GM15510 (cell line): ENCODE results near the gene SIAH2.

Experiments used
- POLR2A ChIP-seq: IDR thresholded peaks from 3 replicates; pipeline ENCODE4 v1.6.1; 2011; ENCODE audit warnings: borderline replicate concordance; ENCODE audit not compliant: insufficient read length; ENCODE audit errors: extremely low read depth

SIAH2 gene

DNA sequence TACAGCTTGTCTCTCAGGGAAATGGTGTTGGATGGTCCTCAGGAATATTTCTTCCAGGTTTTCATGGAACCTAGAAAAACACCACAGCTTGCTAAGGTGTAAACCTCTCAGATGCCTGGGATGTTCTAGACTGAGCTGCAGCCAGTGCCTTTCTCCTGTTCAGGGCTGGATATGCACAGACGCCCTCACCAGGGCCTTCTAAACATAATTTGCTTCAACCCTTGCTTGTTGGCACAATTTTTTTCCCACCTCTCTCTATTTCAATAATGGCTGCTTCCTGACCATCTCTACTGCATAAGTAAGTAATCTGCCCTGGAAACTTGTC lies 28.2 kb downstream of the SIAH2 start:
- TF ChIP-seq POLR2A = no peak

GRCh38 chr3:150733936-150734794 lies 28.8 kb downstream of the SIAH2 start:
- no peak for TF ChIP-seq POLR2A

- TF ChIP-seq POLR2A = no peak
Observed at GRCh38 chr3:150733373-150733935, 29.5 kb downstream of the SIAH2 start.

- no peak for TF ChIP-seq POLR2A
Observed at GRCh38 chr3:150729682-150730360, 33.1 kb downstream of the SIAH2 start.

DNA sequence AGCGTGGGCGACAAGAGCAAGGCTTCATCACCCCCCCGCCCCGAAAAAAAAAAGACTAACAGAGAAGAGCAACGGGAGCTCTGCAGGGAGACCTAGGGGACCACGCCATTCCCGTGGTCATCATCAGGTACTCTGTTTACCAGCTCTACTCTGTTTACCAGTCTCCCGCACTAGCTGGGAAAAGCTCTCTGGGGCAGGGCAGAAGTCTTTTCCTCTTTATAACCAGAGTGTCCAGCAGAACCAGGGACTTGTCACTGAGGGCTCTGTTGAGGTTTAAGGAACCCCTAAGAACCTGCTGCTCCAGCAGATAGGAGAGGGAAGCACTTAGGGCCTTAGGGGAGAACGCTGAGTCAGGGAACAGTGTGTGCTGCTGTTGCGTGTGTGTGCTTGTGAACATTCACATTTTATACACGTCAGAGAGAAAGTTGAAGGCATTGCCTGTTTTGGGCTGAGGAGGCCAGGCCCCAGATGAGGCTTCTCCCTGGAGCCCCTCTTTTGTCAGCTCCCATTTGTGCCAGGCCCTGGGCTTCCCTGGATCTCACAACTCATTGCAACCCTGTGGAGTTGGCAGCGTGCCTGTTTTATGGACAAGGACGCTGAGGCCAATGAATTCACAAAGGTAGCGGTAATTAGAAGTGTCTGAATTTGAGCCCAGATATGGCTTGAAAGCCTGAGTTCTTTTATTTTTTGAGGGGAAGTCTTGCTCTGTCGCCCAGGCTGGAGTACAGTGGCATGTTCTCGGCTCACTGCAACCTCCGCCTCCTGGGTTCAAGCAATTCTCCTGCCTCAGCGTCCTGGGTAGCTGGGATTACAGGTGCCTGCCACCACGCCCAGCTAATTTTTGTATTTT lies 35.1 kb downstream of the SIAH2 start:
- TF ChIP-seq POLR2A = no peak

GRCh38 chr3:150725548-150725947 lies 37.4 kb downstream of the SIAH2 start:
- no peak for TF ChIP-seq POLR2A

- no peak for TF ChIP-seq POLR2A
Observed at GRCh38 chr3:150723946-150724345, 39.0 kb downstream of the SIAH2 start.

DNA sequence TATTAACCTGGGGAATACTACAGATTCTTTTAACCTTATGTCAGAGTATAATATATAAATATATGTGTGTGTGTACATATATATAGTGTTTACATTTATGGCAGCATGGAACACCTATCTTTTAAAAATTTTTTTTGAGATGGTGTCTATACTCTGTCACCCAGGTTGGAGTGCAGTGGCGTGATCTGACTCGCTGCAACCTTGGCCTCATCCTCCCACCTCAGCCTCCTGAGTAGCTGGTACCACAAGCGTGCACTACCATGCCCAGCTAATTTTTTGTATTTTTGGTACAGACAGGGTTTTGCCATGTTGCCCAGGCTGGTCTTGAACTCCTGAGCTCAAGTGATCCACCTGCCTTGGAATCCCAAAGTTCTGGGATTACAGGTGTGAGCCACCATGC lies 40.7 kb downstream of the SIAH2 start:
- TF ChIP-seq POLR2A = no peak

DNA sequence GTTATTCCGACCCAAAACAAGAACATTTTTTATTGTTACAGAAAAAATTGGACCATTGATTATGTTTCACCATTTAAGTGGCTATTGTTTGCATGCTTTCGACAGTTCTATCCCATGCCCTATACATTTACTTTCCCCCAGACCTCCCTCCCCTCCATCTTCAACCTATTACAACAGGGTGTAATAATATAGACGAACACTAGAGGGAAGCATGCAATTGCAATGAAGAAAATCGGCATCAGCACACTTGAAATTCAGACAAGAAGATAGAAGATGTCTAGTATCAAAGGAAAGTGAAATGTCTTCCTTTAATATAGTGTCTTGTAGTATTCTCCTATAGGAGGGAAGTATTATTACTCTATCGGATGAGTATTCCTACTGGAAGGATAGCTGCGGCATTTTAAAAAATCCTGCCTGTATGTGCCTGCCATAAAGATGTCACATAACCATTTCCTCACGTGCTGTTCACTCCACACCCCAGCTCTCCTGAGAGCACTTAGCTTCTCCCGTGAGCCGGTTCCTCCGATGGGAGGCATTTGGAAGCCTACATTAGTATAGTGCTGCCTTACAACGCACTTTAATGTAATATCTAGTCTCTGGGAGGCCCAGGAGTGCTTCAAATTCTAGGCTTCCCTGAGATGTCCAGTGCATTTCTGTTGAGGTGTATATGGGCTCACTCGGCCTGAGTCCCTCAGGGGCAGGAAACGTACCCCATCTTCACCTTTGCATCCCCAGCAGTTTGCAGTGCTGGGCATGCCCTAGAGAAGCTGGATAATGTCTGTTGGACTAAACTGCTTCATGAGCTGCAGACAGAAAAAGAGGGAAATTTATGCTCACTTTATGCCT lies 41.5 kb downstream of the SIAH2 start:
- TF ChIP-seq POLR2A = no peak

- no peak for TF ChIP-seq POLR2A
Observed at GRCh38 chr3:150720444-150720843, 42.5 kb downstream of the SIAH2 start.

GRCh38 chr3:150710097-150710496 lies 52.9 kb downstream of the SIAH2 start:
- no peak for TF ChIP-seq POLR2A

GRCh38 chr3:150703756-150704344 lies 59.1 kb downstream of the SIAH2 start, which contains the start of gene ERICH6:
ERICH6 (minus strand) TSS chr3:150703920; CDS start chr3:150703898, 22 bp downstream.
- peak; percentile 62 for TF ChIP-seq POLR2A

DNA sequence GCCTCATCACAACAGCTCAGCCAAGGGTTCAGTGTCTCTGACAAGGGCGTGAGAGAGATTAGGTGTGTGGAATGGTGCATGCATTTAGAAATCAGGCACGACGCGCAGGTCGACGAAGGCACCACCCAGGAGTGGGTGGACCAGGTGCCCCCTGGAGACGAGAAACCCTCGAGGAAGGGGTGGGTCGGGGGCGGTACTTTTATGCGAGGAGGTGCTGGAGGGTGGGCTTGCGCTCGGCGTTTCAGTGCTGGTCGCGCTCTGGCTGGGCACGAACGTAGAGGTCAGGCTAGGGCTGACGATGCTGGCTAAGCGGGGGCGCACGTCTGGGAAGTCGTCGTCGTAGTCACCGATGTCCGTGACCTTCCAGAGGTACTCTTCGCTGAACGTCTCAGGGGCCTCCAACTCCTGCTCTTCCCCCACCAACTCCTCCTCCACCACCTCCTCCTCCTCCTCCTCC lies 59.6 kb downstream of the SIAH2 start:
- TF ChIP-seq POLR2A = no peak
